Naive B cell (primary cell): ENCODE results near the gene GOLM1. TPM values are rescaled to one million over a fixed set of nuclear protein-coding genes. Genes with fewer than 3 reads are reported as not detected.

Experiments
- ATAC-seq, 2 donors: fragments of 150-1000 bp; cut with Tn5 transposase; 2 replicates each; pipeline ENCODE4 v1.10.0; 2021; ENCODE audit warnings: low read depth in 2 of 2, mild to moderate bottlenecking in 2 of 2, moderate library complexity in 2 of 2
- DNase-seq: peaks from one replicate; pipeline ENCODE4 v3.0.0; 2022
- H3K27ac Mint-ChIP-seq, 6 donors: one replicate each; pipeline ENCODE4 v1.8.0; 2020 to 2022; ENCODE audit warnings: mild to moderate bottlenecking in 6 of 6, mixed read lengths in 6 of 6, moderate library complexity in 5 of 6, inconsistent platforms in 2 of 6
- H3K27me3 Mint-ChIP-seq, 3 donors: one replicate each; pipeline ENCODE4 v1.8.0; 2021 to 2022; ENCODE audit warnings: mixed read lengths in 3 of 3, mild to moderate bottlenecking in 1 of 3
- H3K36me3 Mint-ChIP-seq, 2 donors: one replicate each; pipeline ENCODE4 v1.8.0; 2020 to 2022; ENCODE audit warnings: mixed read lengths in 2 of 2, inconsistent platforms in 1 of 2, mild to moderate bottlenecking in 1 of 2
- H3K4me1 Mint-ChIP-seq, 3 donors: one replicate each; pipeline ENCODE4 v1.8.0; 2020 to 2022; ENCODE audit warnings: mixed read lengths in 3 of 3, inconsistent platforms in 1 of 3, mild to moderate bottlenecking in 1 of 3, moderate library complexity in 1 of 3
- H3K4me3 Mint-ChIP-seq, 8 donors: one replicate each; pipeline ENCODE4 v1.8.0; 2020 to 2022; ENCODE audit warnings: mild to moderate bottlenecking in 8 of 8, mixed read lengths in 8 of 8, moderate library complexity in 8 of 8, inconsistent platforms in 2 of 8
- H3K9me3 Mint-ChIP-seq, 7 donors: one replicate each; pipeline ENCODE4 v1.8.0; 2020 to 2022; ENCODE audit warnings: mixed read lengths in 7 of 7, mild to moderate bottlenecking in 5 of 7, inconsistent platforms in 2 of 7, moderate library complexity in 1 of 7
- polyA plus RNA-seq, 6 donors: library from polyadenylated mRNA; unstranded; fragments of 300-500 nt; fragmentation: Illumina TruSeq; gene quantifications; one replicate each; pipeline ENCODE4 v1.2.3, GENCODE V29; 2021; ENCODE audit warnings: low read depth in 6 of 6

The GOLM1 gene
- polyA plus RNA-seq, 6 donors from 2014 or later, result 0.29 to 0.97 (median 0.55) TPM; not detected in 1

- Mint-ChIP-seq H3K36me3 (no peaks in the 10 kb centered on the region), H3K27me3 (peaks cover 6 to 14% (median 10%) of the 10 kb centered on the region in 3 donors), H3K4me1 (no peaks in the 10 kb centered on the region), H3K27ac (no peak overlapping the region), H3K9me3 (peaks cover 0 to 2% (median 0%) of the 10 kb centered on the region in 7 donors), H3K4me3 (no peak overlapping the region)
- DNase-seq (no peak), ATAC-seq (no peak)
These were observed 16.5 kb upstream of the GOLM1 start for GRCh38 chr9:86115886-86116285.

- H3K36me3 Mint-ChIP-seq, result no peaks in the 10 kb centered on the region
- ATAC-seq, result no peak
- H3K27me3 Mint-ChIP-seq, result peaks cover 5 to 19% (median 7%) of the 10 kb centered on the region in 3 donors
- no peak overlapping the region for H3K4me3 Mint-ChIP-seq
- H3K4me1 Mint-ChIP-seq, result no peaks in the 10 kb centered on the region
- H3K27ac Mint-ChIP-seq, result peak overlapping the region in 1 of 6 donors; percentile 17
- no peak for DNase-seq
- peaks cover 0 to 5% (median 0%) of the 10 kb centered on the region in 7 donors for H3K9me3 Mint-ChIP-seq
These were observed 12.7 kb upstream of the GOLM1 start for GRCh38 chr9:86112057-86112456.

DNA sequence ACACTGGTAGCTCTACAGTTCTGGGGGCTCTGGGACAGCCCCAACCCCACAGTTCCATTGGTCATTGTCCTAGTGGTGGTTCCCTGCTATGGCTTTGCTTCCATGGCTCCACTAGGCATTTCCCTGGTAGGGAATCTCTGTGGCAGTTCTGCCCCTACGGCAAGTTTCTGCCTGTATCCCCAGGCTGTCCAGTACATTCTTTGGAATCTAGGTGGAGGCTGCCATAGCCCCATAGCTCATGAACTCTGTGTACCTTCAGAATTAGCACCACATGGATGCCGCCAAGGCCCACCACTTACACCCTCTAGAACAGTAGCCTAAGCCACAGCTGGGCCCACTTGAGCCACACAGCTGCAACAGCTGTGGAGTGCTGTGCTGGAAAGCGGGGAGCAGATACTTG lies 3.3 kb upstream of the GOLM1 start:
- DNase-seq (no peak), ATAC-seq (no peak)
- H3K9me3 Mint-ChIP-seq, result peaks cover 0 to 3% (median 0%) of the 10 kb centered on the region in 7 donors
- peaks cover 8 to 10% (median 9%) of the 10 kb centered on the region in 3 donors for H3K4me1 Mint-ChIP-seq
- H3K4me3 Mint-ChIP-seq, result no peak overlapping the region
- H3K27ac Mint-ChIP-seq, result no peak overlapping the region
- H3K36me3 Mint-ChIP-seq, result no peaks in the 10 kb centered on the region
- H3K27me3 Mint-ChIP-seq, result peaks cover 32 to 43% (median 40%) of the 10 kb centered on the region in 3 donors

- Mint-ChIP-seq H3K27me3 (peaks cover 43 to 52% (median 49%) of the 10 kb centered on the region in 3 donors), H3K4me1 (peaks cover 8 to 10% (median 9%) of the 10 kb centered on the region in 3 donors), H3K9me3 (peaks cover 0 to 2% (median 0%) of the 10 kb centered on the region in 7 donors), H3K27ac (peak overlapping the region in 1 of 6 donors; percentile 66), H3K4me3 (peak overlapping the region; percentile 85 to 94 (median 88)), H3K36me3 (no peaks in the 10 kb centered on the region)
- ATAC-seq (peak in 1 of 2 donors; percentile 44), DNase-seq (no peak)
These were observed 475 bp upstream of the GOLM1 start for GRCh38 chr9:86099701-86100364.

DNA sequence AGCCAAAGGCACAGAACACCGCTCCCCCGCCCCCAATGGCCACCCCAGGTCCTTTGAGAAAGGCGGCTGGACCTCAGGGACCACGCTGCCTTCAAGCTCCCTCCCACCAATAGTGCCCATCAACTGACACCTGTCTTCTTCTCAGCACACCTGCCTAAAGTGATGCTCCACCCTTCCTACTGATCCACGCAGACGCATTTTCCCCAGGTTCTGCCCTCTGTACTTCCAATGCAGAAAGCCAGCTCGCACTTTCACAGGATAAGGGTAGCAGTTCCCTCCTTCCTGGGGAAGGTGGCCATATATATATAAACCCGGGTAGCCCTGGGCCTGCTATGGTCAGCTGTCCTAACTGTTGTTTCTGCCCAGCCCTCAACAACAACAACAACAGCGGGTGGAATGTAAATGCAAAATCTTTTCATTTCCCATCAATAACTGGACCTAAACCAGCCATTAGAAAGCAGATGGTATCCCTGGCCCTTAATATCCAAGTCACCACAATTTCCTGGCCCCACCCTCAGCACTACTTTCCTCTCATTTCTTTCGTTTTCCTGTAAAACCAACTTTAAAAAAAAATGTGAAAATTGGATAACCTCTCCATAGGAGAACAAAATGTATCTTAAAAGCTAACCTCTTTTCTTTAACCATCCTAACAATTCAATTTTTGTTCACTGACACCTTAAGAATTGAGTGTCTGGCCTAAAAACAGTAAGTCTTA lies 1.7 kb downstream of the GOLM1 start:
- Mint-ChIP-seq H3K4me3 (peak overlapping the region in 6 of 8 donors; percentile 6 to 83 (median 42)), H3K27ac (no peak overlapping the region), H3K27me3 (peaks cover 29 to 48% (median 42%) of the 10 kb centered on the region in 3 donors), H3K9me3 (peaks cover 0 to 3% (median 0%) of the 10 kb centered on the region in 7 donors), H3K36me3 (no peaks in the 10 kb centered on the region), H3K4me1 (peaks cover 8 to 10% (median 9%) of the 10 kb centered on the region in 3 donors)
- DNase-seq (no peak), ATAC-seq (no peak)

GRCh38 chr9:86096386-86096785 lies 3.0 kb downstream of the GOLM1 start:
- DNase-seq (no peak), ATAC-seq (no peak)
- Mint-ChIP-seq H3K4me3 (peak overlapping the region in 1 of 8 donors; percentile 47), H3K4me1 (peaks cover 8 to 10% (median 9%) of the 10 kb centered on the region in 3 donors), H3K27me3 (peaks cover 29 to 49% (median 42%) of the 10 kb centered on the region in 3 donors), H3K9me3 (peaks cover 0 to 3% (median 0%) of the 10 kb centered on the region in 7 donors), H3K27ac (no peak overlapping the region), H3K36me3 (no peaks in the 10 kb centered on the region)

DNA sequence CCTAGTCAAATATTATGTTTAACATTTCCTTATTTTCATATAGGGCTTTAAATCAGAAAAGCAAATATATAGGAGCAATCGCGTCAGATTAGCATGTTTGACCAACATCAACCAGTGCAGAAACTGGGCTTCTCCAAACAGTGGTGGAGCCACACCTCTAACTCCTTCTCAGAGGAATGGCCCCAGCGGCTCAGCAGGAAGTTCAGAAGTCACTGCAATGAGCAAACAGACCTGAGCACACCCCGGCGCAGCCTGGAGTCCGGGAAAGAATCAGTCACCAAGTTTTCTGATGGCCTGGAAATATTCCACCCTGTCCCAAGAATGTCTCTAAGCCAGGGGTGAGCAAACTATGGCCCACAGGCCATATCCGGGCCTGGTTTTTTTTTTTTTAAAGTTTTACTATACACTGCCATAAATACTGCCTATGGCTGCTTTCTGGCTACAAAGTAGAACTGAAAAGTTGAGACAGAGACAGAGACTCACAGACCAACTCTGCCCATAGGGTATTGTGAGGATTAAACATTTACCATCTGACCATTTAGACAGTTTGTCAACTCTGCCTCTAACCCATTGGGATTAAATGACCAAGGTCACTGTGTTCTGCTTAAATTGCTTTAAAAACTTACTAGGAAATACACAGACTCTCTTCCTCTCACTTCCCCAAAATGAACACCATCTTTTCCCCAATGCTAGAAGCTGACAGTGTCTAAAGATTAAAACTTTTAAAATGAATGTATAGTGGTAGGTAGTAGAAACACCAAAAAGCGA lies 5.4 kb downstream of the GOLM1 start:
- ATAC-seq (no peak), DNase-seq (no peak)
- no peaks in the 10 kb centered on the region for H3K4me1 Mint-ChIP-seq
- H3K9me3 Mint-ChIP-seq, result peaks cover 0 to 4% (median 2%) of the 10 kb centered on the region in 7 donors
- H3K36me3 Mint-ChIP-seq, result peaks cover 0 to 4% of the 10 kb centered on the region in 2 donors
- H3K4me3 Mint-ChIP-seq, result no peak overlapping the region
- H3K27me3 Mint-ChIP-seq, result peaks cover 30 to 52% (median 33%) of the 10 kb centered on the region in 3 donors
- H3K27ac Mint-ChIP-seq, result peak overlapping the region in 1 of 6 donors; percentile 62

DNA sequence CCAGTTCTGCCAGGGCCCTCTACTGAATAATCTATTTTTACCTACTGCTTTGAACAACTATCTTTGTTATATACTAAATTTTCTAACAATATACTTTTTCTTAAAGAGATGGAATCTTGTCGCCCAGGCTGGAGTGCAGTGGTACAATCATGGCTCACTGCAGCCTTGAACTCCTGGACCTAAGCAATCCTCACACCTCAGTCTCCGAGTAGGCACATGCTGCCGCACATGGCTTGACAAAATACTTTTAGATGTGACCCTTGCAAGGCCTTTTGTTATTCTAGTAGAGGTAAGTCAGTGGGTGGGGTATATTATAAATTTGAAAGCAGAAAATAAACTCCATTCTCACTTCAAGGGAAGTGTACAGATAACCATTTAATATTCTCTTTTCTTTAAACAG lies 7.9 kb downstream of the GOLM1 start:
- DNase-seq (no peak), ATAC-seq (no peak)
- Mint-ChIP-seq H3K36me3 (peaks cover 0 to 4% of the 10 kb centered on the region in 2 donors), H3K27ac (no peak overlapping the region), H3K9me3 (peaks cover 0 to 7% (median 2%) of the 10 kb centered on the region in 7 donors), H3K4me1 (no peaks in the 10 kb centered on the region), H3K27me3 (peaks cover 15 to 56% (median 21%) of the 10 kb centered on the region in 3 donors), H3K4me3 (no peak overlapping the region)

DNA sequence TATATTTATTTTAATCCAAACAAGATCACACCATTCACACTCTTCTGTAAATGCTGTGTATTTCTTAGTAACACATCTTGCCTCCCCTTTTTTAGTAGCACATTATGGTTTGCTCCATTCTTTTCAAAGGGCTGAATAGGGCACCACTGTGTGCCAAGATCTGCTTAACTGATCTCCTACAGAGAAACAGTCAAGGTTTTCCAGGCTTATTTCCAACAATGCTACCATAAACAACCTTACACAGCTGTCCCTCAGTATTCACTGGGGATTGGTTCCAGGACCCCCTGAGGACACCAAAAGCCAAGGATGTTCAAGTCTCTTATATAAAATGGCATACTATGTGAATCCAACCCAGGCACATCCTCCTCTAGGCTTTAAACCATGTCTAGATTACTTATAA lies 16.5 kb downstream of the GOLM1 start:
- Mint-ChIP-seq H3K9me3 (peaks cover 0 to 3% (median 0%) of the 10 kb centered on the region in 7 donors), H3K27me3 (peaks cover 0 to 10% (median 4%) of the 10 kb centered on the region in 3 donors), H3K36me3 (no peaks in the 10 kb centered on the region), H3K4me3 (no peak overlapping the region), H3K27ac (no peak overlapping the region), H3K4me1 (no peaks in the 10 kb centered on the region)
- no peak for DNase-seq
- ATAC-seq, result no peak

GRCh38 chr9:86079865-86080469 lies 19.4 kb downstream of the GOLM1 start:
- DNase-seq (no peak), ATAC-seq (no peak)
- Mint-ChIP-seq H3K27ac (peak overlapping the region in 1 of 6 donors; percentile 9), H3K9me3 (peaks cover 0 to under 1% (median 0%) of the 10 kb centered on the region in 7 donors), H3K4me1 (no peaks in the 10 kb centered on the region), H3K27me3 (no peaks in the 10 kb centered on the region), H3K4me3 (no peak overlapping the region), H3K36me3 (no peaks in the 10 kb centered on the region)

GRCh38 chr9:86079421-86079831 lies 19.9 kb downstream of the GOLM1 start:
- no peak overlapping the region for H3K4me3 Mint-ChIP-seq
- no peak for DNase-seq
- no peaks in the 10 kb centered on the region for H3K9me3 Mint-ChIP-seq
- no peak overlapping the region for H3K27ac Mint-ChIP-seq
- H3K36me3 Mint-ChIP-seq, result no peaks in the 10 kb centered on the region
- H3K4me1 Mint-ChIP-seq, result no peaks in the 10 kb centered on the region
- no peak for ATAC-seq
- no peaks in the 10 kb centered on the region for H3K27me3 Mint-ChIP-seq

DNA sequence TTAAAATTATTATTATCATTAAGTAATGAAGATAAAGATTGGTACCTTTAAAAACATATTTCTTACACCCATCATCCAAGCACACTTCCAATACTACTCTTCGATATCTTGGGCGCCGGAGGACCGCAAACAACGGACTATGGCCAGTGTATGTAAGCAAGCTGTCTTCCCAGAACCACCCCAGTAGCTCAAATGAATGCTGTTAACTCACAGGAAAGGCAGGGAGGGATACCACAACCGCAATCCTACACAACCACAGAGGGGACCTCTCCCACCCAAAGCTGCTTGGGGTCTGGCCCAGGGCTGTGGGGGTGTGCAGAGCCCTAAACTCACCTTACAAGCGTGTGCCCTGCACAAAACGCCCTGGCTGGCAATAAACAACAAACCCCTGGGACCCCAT lies 20.6 kb downstream of the GOLM1 start:
- no peak for DNase-seq
- Mint-ChIP-seq H3K4me1 (no peaks in the 10 kb centered on the region), H3K27me3 (no peaks in the 10 kb centered on the region), H3K4me3 (no peak overlapping the region), H3K9me3 (no peaks in the 10 kb centered on the region), H3K27ac (no peak overlapping the region), H3K36me3 (no peaks in the 10 kb centered on the region)
- no peak for ATAC-seq

DNA sequence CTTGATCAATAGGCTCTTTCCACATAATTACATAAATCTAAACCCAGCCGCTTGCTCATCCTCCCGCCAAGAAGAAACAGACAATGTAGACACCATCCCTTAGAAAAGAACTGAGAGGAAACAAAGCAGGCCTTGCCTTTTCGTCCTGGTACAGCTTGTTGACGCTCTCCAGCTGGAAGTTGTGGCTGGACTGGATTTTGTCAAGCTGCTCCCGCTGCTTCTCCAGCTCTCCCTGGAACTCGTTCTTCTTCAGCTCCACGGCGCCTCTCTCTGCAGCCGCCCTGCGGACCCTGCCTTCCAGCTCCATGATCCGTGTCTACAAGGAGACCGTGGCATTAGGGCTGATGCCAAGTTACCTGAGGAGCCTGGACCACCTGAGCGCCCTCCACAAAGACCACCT lies 22.1 kb downstream of the GOLM1 start:
- no peaks in the 10 kb centered on the region for H3K36me3 Mint-ChIP-seq
- no peak overlapping the region for H3K4me3 Mint-ChIP-seq
- H3K9me3 Mint-ChIP-seq, result no peaks in the 10 kb centered on the region
- no peak overlapping the region for H3K27ac Mint-ChIP-seq
- DNase-seq (no peak), ATAC-seq (no peak)
- H3K27me3 Mint-ChIP-seq, result no peaks in the 10 kb centered on the region
- H3K4me1 Mint-ChIP-seq, result no peaks in the 10 kb centered on the region
